HepG2 (cell line): Measurements from ENCODE around the gene OR2C1. TPM values are rescaled to one million over a fixed set of nuclear protein-coding genes. Genes with fewer than 3 reads are reported as not detected.

Experiments
- ATAC-seq: fragments of 200-7000 bp; cut with Tn5 transposase; 3 replicates; pipeline ENCODE4 v1.9.1; 2020; ENCODE audit warnings: mild to moderate bottlenecking, moderate library complexity
- BruUV-seq: library from RNA; stranded (reverse); fragments of 400-500 nt; replicated peaks from 2 replicates; lab custom pipeline; 2021; lab: Mats Ljungman, UMichigan
- CTCF ChIA-PET: fragments of 300-600 bp; formaldehyde crosslinking; extraction: SDS; loops from one replicate; lab custom pipeline; 2021; ENCODE audit warnings: low total read pairs, inconsistent platforms, low intra/inter-chr PET ratio; lab: Yijun Ruan, JAX
- POLR2A ChIA-PET: fragments of 350-600 bp; sonication (Branson Sonifier 250); formaldehyde crosslinking; loops from one replicate; lab custom pipeline; 2020; ENCODE audit warnings: antibody characterized with exemption, inconsistent platforms; lab: Yijun Ruan, JAX
- DNase-seq: peaks from one replicate; pipeline ENCODE4 v3.0.0-alpha.2; 2015; ENCODE audit warnings: low spot score
- FAIRE-seq: peaks from 3 replicates; lab custom pipeline; 2011; peaks lifted over from hg19 to GRCh38; lab: Jason Lieb, UNC
- H2AFZ ChIP-seq: one replicate; pipeline ENCODE4 v1.6.1; 2011; ENCODE audit warnings: low read length, inconsistent platforms
- H3K27ac ChIP-seq: fragments of 300-600 bp; 3 replicates; pipeline ENCODE4 v1.8.0; 2011; ENCODE audit warnings: mixed run types, mild to moderate bottlenecking, mixed read lengths, low read length, inconsistent platforms; ENCODE audit not compliant: insufficient read depth; ENCODE audit errors: extremely low read length
- H3K27me3 ChIP-seq, 2 experiments: fragments of 200-600 bp in 1 of 2; 2 replicates in 1 of 2; 3 replicates in 1 of 2; pipeline versions ENCODE4 v1.6.0 to v1.8.0; 2011; ENCODE audit warnings: low read length in 2 of 2, mild to moderate bottlenecking in 2 of 2, moderate library complexity in 2 of 2, inconsistent platforms in 1 of 2; ENCODE audit not compliant: insufficient read depth in 2 of 2, control insufficient read depth in 1 of 2
- H3K36me3 ChIP-seq, 2 experiments: fragments of 200-600 bp in 1 of 2; replicated peaks in 1 of 2; 2 replicates in 1 of 2; 3 replicates in 1 of 2; pipeline versions ENCODE4 v1.5.1 to v1.8.0; 2011; ENCODE audit warnings: low read length in 2 of 2, inconsistent platforms in 1 of 2; ENCODE audit not compliant: insufficient read depth in 2 of 2, control insufficient read depth in 1 of 2
- H3K4me1 ChIP-seq: 2 replicates; pipeline ENCODE4 v1.5.1; 2012; ENCODE audit warnings: low read length, inconsistent platforms; ENCODE audit not compliant: insufficient read depth
- H3K4me2 ChIP-seq: 2 replicates; pipeline ENCODE4 v1.6.0; 2011; ENCODE audit warnings: low read depth, low read length, inconsistent platforms
- H3K4me3 ChIP-seq, 3 experiments: fragments of 200-600 bp in 1 of 3; sonication (generic), shearing (Covaris generic) in 1 of 3; replicated peaks in 1 of 3; 2 replicates each; pipeline ENCODE4 v1.5.1; 2011 to 2016; ENCODE audit warnings: low read length in 3 of 3, inconsistent platforms in 2 of 3, low read depth in 2 of 3, mild to moderate bottlenecking in 2 of 3, control low read depth in 1 of 3, mixed read lengths in 1 of 3; ENCODE audit not compliant: insufficient read depth in 1 of 3
- H3K79me2 ChIP-seq: one replicate; pipeline ENCODE4 v1.6.1; 2011; ENCODE audit warnings: low read length, inconsistent platforms; ENCODE audit not compliant: insufficient read depth
- H3K9ac ChIP-seq: 2 replicates; pipeline ENCODE4 v1.6.0; 2011; ENCODE audit warnings: mild to moderate bottlenecking, low read depth, low read length, inconsistent platforms; ENCODE audit not compliant: insufficient read depth
- H3K9me3 ChIP-seq: 2 replicates; pipeline ENCODE4 v1.5.1; 2012; ENCODE audit warnings: mild to moderate bottlenecking, low read length
- H4K20me1 ChIP-seq: 2 replicates; pipeline ENCODE4 v1.6.0; 2011; ENCODE audit warnings: inconsistent platforms, mild to moderate bottlenecking, low read length, moderate library complexity; ENCODE audit not compliant: insufficient read depth
- CHD4 ChIP-seq: fragments of 200-600 bp; sonication (generic); IDR thresholded peaks from 2 replicates; pipeline ENCODE4 v1.7.0; 2017; ENCODE audit warnings: mild to moderate bottlenecking, low read length, borderline replicate concordance
- CSRNP2 ChIP-seq: sonication (generic); formaldehyde crosslinking; conservative IDR thresholded peaks from 2 replicates; pipeline ENCODE4 v1.8.0; 2022; ENCODE audit warnings: low read depth, missing genetic modification reagents
- GTF3A ChIP-seq: sonication (generic); formaldehyde crosslinking; conservative IDR thresholded peaks from 2 replicates; pipeline ENCODE4 v1.4.0; 2020; ENCODE audit warnings: mild to moderate bottlenecking, missing genetic modification reagents
- HNRNPLL ChIP-seq: fragments of 200-400 bp; formaldehyde crosslinking; IDR thresholded peaks from 2 replicates; pipeline ENCODE4 v1.6.1; 2017; ENCODE audit warnings: mild to moderate bottlenecking, low read depth, low read length; ENCODE audit not compliant: poor library complexity, severe bottlenecking
- HOMEZ ChIP-seq: IDR thresholded peaks from 2 replicates; pipeline ENCODE4 v1.6.1; 2016; ENCODE audit warnings: low read depth
- KDM1A ChIP-seq: IDR thresholded peaks from 2 replicates; pipeline ENCODE4 v1.6.1; 2016; ENCODE audit warnings: missing compliant biosample characterization
- NBN ChIP-seq: fragments of 450-650 bp; conservative IDR thresholded peaks from 2 replicates; pipeline ENCODE4 v1.6.1; 2017
- PHF8 ChIP-seq: sonication (generic); formaldehyde crosslinking; IDR thresholded peaks from 2 replicates; pipeline ENCODE4 v1.5.0; 2020; ENCODE audit warnings: missing genetic modification reagents
- PREB ChIP-seq: sonication (generic); formaldehyde crosslinking; IDR thresholded peaks from 2 replicates; pipeline ENCODE4 v1.4.0; 2020; ENCODE audit warnings: missing genetic modification reagents
- RBFOX2 ChIP-seq: fragments of 200-400 bp; formaldehyde crosslinking; IDR thresholded peaks from 2 replicates; pipeline ENCODE4 v1.6.1; 2017; ENCODE audit warnings: low read depth, mild to moderate bottlenecking, low read length
- SPEN ChIP-seq: sonication (generic); formaldehyde crosslinking; IDR thresholded peaks from 2 replicates; pipeline ENCODE4 v1.5.1; 2020; ENCODE audit warnings: low read depth, mild to moderate bottlenecking, missing genetic modification reagents
- STAT5B ChIP-seq: sonication (generic); formaldehyde crosslinking; IDR thresholded peaks from 2 replicates; pipeline ENCODE4 v1.4.0; 2020; ENCODE audit warnings: missing genetic modification reagents
- TBP ChIP-seq: sonication (generic); formaldehyde crosslinking; IDR thresholded peaks from 2 replicates; pipeline ENCODE4 v1.5.0; 2020; ENCODE audit warnings: missing genetic modification reagents
- ZNF720 ChIP-seq: sonication (generic); formaldehyde crosslinking; IDR thresholded peaks from 2 replicates; pipeline ENCODE4 v1.4.0; 2020; ENCODE audit warnings: missing genetic modification reagents
- ZNF782 ChIP-seq: sonication (generic); formaldehyde crosslinking; IDR thresholded peaks from 2 replicates; pipeline ENCODE4 v1.4.0; 2020; ENCODE audit warnings: missing genetic modification reagents, mild to moderate bottlenecking, borderline replicate concordance
- in situ Hi-C: cut with HindIII; loops from 2 replicates; pipeline ENCODE4 v1.10.0; 2017; ENCODE audit warnings: low pct_unique_long_range_greater_than_20kb; ENCODE audit not compliant: extremely low pct_ligation_motif_present
- intact Hi-C: fragments of 100-400 bp; cut with micrococcal nuclease; formaldehyde crosslinking; loops from one replicate; pipeline ENCODE4 v1.10.0; 2022; ENCODE audit not compliant: unreplicated experiment
- polyA plus RNA-seq, 8 experiments: library from polyadenylated mRNA; depleted of rRNA in 3 of 8; stranded (reverse) in 7 of 8; unstranded in 1 of 8; fragments of >200 nt; fragmentation: Illumina TruSeq in 4 of 8; extraction: Trizol in 4 of 8; gene quantifications; 2 replicates each; pipeline versions ENCODE4 v1.2.1 to v1.2.3, GENCODE V29; 2011 to 2016; ENCODE audit warnings: low read depth in 4 of 8, missing spikeins in 1 of 8, mixed read lengths in 1 of 8; ENCODE audit not compliant: insufficient read depth in 1 of 8
- total RNA-seq, 5 experiments: library from RNA; depleted of rRNA; stranded (reverse); fragments of >200 nt; fragmentation: Illumina TruSeq; extraction: Trizol; gene quantifications; 2 replicates each; pipeline ENCODE4 v1.2.3, GENCODE V29; 2016; ENCODE audit warnings: low read depth in 1 of 5

The OR2C1 gene
- total and polyA plus RNA-seq, 2 of the 13 experiments (the other 11 are each of a cell fraction or from before 2014, with no cell fraction given): not detected

GRCh38 chr16:3358871-3359270 is 3.2 kb downstream of the OR2C1 start (continued):
- TF ChIP-seq PREB (CRISPR knock-in tag): no peak
- no peak for TF ChIP-seq HOMEZ (CRISPR knock-in tag)
- no peak for TF ChIP-seq CHD4

GRCh38 chr16:3362931-3363330 is 7.2 kb downstream of the OR2C1 start:
- CTCF ChIA-PET: no interaction called here
- Histone ChIP-seq H3K79me2 (peaks cover 6% of the 10 kb centered on the region), H4K20me1 (no peaks in the 10 kb centered on the region), H3K4me2 (no peak overlapping the region), H3K27ac (no peak overlapping the region), H3K4me1 (peaks cover 20% of the 10 kb centered on the region), H3K9me3 (no peaks in the 10 kb centered on the region), H3K27me3 (peaks cover 0 to 13% of the 10 kb centered on the region in 2 experiments; a peak in 2 of 5 replicates), H3K9ac (no peak overlapping the region), H2AFZ (no peak overlapping the region), H3K36me3 (no peaks in the 10 kb centered on the region), H3K4me3 (no peak overlapping the region)
- ATAC-seq: no peak
- intact Hi-C loops: no loop called here
- POLR2A ChIA-PET: no interaction called here
- TF ChIP-seq SPEN (no peak), ZNF782 (CRISPR knock-in tag) (no peak), GTF3A (CRISPR knock-in tag) (no peak), NBN (no peak), TBP (CRISPR knock-in tag) (no peak), STAT5B (CRISPR knock-in tag) (no peak), PHF8 (no peak), KDM1A (CRISPR knock-in tag) (no peak), CSRNP2 (CRISPR knock-in tag) (no peak), ZNF720 (CRISPR knock-in tag) (no peak), RBFOX2 (no peak), HNRNPLL (no peak)
- in situ Hi-C loops: no loop called here
- BruUV-seq: no TSS peak
- no peak for DNase-seq
- FAIRE-seq: no peak
